HL-60 (cell line): ENCODE data around the gene TNFSF8.

Experiments
- CTCF ChIP-seq: IDR thresholded peaks from one replicate; pipeline ENCODE4 v1.5.1; 2011; ENCODE audit warnings: low read length, control low read depth, inconsistent platforms; ENCODE audit not compliant: insufficient read depth
- GABPA ChIP-seq: IDR thresholded peaks from 2 replicates; pipeline ENCODE4 v1.6.1; 2012; ENCODE audit warnings: low read depth
- POLR2AphosphoS5 ChIP-seq: IDR thresholded peaks from 2 replicates; pipeline ENCODE4 v1.6.1; 2012; ENCODE audit warnings: low read depth
- TF ChIP-seq, protein P1 (sequence below): IDR thresholded peaks from 2 replicates; pipeline ENCODE4 v1.6.1; 2012; ENCODE audit warnings: low read depth; ENCODE audit not compliant: insufficient replicate concordance

GRCh38 chr9:114968671-114969070 lies 38.3 kb upstream of the TNFSF8 start:
- TF ChIP-seq POLR2AphosphoS5 (no peak), CTCF (no peak), GABPA (no peak)
- TF ChIP-seq, protein P1, sequence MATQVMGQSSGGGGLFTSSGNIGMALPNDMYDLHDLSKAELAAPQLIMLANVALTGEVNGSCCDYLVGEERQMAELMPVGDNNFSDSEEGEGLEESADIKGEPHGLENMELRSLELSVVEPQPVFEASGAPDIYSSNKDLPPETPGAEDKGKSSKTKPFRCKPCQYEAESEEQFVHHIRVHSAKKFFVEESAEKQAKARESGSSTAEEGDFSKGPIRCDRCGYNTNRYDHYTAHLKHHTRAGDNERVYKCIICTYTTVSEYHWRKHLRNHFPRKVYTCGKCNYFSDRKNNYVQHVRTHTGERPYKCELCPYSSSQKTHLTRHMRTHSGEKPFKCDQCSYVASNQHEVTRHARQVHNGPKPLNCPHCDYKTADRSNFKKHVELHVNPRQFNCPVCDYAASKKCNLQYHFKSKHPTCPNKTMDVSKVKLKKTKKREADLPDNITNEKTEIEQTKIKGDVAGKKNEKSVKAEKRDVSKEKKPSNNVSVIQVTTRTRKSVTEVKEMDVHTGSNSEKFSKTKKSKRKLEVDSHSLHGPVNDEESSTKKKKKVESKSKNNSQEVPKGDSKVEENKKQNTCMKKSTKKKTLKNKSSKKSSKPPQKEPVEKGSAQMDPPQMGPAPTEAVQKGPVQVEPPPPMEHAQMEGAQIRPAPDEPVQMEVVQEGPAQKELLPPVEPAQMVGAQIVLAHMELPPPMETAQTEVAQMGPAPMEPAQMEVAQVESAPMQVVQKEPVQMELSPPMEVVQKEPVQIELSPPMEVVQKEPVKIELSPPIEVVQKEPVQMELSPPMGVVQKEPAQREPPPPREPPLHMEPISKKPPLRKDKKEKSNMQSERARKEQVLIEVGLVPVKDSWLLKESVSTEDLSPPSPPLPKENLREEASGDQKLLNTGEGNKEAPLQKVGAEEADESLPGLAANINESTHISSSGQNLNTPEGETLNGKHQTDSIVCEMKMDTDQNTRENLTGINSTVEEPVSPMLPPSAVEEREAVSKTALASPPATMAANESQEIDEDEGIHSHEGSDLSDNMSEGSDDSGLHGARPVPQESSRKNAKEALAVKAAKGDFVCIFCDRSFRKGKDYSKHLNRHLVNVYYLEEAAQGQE: no peak
